Measurements from ENCODE around the gene FALEC.

FALEC gene

DNA sequence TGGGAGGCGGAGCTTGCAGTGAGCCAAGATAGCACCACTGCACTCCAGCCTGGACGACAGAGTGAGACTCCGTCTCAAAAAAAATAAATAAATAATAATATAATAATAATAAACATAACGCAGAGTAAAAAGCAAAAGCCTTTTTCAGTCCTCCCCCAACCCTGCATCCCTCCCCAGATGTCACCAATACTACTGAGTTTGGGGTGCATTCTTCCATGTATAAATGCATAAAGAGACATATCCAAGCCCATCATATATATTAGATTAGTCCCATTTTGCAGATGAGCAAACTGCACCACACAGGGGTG is 32.7 kb downstream of the FALEC start:
- DNase-seq = no peak

- DNase-seq = peak; percentile 28
Observed at GRCh38 chr1:150548632-150549495, 33.3 kb downstream of the FALEC start, which contains the start of gene ADAMTSL4. Gene ADAMTSL4 (plus strand): TSS chr1:150549408. CDS start chr1:150552289, 2,881 bp downstream.

DNA sequence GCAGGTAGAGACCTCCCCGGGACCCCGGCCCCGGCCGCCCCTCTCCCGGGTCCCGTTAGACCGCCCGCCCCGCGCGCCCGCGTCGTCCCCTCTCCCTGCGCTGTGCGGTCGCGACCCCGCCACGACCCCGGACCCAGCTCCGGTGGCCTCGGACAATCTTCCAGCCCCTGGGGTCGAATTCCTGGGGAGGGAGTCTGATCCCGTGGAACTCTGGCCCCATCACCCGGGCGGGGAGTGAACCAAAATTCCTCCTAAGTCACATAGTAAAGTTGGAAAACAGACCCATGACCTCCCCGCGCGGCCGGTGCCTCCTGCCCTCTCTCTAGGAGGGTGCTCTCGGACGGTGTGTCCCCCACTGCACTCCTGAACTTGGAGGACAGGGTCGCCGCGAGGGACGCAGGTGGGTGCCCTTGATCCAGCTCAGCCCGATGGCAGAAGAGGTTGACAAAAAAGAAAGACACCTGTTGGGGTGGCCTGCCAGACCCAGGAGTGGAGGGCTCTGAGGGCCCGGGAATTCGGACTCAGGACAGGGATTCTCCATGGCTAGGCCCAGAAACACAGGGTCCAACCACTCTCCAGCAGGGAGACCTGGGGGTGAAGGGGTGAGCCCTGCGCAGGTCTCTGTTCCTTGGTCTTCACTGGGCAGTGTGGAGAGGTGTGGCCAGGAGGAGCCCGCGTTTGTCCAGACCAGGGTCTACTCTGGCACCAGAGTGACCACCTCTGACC is 34.1 kb downstream of the FALEC start:
- no peak for DNase-seq

GRCh38 chr1:150550222-150551050 is 34.9 kb downstream of the FALEC start:
- no peak for DNase-seq

DNA sequence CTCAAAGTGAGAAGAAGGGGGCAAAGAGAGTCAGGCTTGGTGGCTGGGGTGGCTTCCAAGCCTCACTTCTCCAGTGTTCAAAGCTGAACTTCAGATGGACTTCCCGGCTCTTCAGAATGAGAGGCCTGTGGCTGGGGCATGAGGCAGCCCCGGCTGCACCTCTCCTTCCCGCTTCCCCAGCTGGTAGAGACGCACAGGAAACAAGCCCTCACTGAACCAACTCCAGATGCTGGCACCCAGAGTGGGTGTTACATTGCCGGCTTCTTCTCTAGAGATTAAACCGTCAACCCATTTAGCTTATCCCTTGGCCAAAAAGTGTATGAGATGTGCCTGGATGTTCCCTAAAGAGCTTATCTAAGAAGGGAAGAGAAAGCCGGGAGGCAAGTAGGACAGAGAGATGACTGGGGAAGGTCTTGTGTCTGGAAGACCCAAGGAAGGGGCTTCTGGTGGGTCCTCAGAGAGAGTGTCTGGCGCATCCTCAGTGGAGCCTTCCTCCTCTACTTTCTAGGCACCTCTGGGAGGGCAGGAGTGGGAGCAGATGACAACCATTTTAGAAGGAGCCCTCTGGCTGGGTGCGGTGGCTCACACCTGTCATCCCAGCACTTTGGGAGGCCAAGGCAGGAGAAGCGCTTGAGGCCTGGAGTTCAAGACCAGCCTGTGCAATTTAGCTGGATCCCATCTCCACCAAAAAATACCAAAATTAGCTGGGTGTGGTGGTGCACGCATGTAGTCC is 35.7 kb downstream of the FALEC start:
- DNase-seq = no peak

DNA sequence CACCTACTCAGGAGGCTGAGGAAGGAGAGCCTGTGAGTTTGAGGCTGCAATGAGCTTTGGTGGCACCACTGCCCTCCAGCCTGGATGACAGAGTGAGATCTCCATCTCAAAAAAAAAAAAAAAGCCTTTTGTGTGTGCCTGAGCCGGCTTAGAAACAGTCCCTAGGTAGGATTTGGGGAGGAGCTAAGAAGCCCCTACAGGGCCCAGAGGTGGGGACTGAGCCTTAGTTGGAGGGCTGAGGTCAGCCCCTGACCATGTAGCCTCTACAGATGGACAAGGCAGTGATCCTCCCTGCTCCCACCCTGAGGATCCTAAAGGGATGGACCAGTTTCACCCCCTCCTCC is 36.2 kb downstream of the FALEC start:
- DNase-seq = no peak

DNA sequence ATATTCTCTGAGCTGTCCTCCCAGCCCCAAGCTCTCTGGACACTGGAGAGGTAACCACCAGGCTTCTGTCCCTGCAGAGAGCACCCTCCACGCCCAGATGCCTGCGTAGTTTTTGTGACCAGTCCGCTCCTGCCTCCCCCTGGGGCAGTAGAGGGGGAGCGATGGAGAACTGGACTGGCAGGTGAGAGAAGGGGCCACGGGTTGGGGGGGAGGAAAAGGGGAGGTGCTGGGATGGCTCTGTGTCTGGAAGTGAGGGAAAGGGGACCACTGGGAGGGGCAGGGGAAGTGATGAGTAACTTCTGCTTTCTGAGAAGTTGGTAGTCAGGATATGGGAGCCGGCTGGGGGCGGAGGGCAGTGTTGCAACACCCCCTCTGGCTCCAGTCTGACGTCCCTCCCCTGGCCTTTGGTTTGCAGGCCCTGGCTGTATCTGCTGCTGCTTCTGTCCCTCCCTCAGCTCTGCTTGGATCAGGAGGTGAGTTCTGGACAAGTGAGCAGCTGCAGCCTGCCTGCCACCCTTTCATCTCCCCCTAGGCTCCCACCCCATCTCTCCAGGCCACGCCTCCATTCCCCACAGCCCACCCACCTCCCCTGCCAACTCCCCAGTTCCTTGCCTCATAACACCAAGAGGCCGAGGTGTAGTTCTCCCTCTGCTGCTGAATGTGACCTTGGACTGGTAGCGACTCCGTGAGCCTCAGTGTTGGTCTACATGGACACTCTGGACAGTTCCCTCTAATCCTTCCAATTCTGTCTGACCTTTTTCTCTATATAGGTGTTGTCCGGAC is 36.8 kb downstream of the FALEC start:
- DNase-seq = peak; percentile 38

DNA sequence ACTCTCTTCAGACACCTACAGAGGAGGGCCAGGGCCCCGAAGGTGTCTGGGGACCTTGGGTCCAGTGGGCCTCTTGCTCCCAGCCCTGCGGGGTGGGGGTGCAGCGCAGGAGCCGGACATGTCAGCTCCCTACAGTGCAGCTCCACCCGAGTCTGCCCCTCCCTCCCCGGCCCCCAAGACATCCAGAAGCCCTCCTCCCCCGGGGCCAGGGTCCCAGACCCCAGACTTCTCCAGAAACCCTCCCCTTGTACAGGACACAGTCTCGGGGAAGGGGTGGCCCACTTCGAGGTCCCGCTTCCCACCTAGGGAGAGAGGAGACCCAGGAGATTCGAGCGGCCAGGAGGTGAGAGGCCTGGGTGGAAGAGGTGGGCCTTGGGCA is 37.3 kb downstream of the FALEC start:
- no peak for DNase-seq

DNA sequence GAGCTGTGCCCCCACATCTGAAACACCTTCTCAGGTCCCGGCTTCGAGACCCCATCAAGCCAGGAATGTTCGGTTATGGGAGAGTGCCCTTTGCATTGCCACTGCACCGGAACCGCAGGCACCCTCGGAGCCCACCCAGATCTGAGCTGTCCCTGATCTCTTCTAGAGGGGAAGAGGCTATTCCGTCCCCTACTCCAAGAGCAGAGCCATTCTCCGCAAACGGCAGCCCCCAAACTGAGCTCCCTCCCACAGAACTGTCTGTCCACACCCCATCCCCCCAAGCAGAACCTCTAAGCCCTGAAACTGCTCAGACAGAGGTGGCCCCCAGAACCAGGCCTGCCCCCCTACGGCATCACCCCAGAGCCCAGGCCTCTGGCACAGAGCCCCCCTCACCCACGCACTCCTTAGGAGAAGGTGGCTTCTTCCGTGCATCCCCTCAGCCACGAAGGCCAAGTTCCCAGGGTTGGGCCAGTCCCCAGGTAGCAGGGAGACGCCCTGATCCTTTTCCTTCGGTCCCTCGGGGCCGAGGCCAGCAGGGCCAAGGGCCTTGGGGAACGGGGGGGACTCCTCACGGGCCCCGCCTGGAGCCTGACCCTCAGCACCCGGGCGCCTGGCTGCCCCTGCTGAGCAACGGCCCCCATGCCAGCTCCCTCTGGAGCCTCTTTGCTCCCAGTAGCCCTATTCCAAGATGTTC is 38.0 kb downstream of the FALEC start:
- no peak for DNase-seq

DNA sequence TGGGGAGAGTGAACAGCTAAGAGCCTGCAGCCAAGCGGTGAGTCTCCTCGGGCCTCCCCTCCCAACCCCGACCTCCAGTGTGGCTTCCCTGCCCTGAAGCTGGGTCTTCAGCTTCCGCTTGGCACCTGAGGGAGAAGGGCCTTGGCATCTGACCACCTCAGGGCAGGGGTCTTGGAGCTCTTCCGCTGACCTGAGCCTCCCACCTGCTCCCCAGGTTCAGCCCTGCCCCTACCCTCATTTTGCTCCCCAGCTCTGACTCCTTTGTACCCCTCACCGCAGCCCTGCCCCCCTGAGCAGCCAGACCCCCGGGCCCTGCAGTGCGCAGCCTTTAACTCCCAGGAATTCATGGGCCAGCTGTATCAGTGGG is 38.5 kb downstream of the FALEC start:
- no peak for DNase-seq

GRCh38 chr1:150555198-150555970 is 39.8 kb downstream of the FALEC start:
- no peak for DNase-seq

- no peak for DNase-seq
Observed at GRCh38 chr1:150555971-150556865, 40.7 kb downstream of the FALEC start.

GRCh38 chr1:150557065-150557600 is 41.6 kb downstream of the FALEC start:
- no peak for DNase-seq

GRCh38 chr1:150557813-150558212 is 42.3 kb downstream of the FALEC start:
- no peak for DNase-seq

DNA sequence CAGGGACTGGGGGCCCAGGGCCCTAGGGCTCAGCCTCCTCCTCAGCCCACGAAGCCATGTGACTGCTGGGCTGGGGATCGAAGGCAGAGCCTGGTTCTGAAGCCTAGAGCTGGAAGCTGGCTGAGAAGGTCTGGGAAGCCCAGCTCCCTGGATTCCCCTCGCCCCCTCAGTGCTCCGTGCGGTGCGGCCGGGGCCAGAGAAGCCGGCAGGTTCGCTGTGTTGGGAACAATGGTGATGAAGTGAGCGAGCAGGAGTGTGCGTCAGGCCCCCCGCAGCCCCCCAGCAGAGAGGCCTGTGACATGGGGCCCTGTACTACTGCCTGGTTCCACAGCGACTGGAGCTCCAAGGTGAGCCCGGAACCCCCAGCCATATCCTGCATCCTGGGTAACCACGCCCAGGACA is 42.8 kb downstream of the FALEC start:
- no peak for DNase-seq

DNA sequence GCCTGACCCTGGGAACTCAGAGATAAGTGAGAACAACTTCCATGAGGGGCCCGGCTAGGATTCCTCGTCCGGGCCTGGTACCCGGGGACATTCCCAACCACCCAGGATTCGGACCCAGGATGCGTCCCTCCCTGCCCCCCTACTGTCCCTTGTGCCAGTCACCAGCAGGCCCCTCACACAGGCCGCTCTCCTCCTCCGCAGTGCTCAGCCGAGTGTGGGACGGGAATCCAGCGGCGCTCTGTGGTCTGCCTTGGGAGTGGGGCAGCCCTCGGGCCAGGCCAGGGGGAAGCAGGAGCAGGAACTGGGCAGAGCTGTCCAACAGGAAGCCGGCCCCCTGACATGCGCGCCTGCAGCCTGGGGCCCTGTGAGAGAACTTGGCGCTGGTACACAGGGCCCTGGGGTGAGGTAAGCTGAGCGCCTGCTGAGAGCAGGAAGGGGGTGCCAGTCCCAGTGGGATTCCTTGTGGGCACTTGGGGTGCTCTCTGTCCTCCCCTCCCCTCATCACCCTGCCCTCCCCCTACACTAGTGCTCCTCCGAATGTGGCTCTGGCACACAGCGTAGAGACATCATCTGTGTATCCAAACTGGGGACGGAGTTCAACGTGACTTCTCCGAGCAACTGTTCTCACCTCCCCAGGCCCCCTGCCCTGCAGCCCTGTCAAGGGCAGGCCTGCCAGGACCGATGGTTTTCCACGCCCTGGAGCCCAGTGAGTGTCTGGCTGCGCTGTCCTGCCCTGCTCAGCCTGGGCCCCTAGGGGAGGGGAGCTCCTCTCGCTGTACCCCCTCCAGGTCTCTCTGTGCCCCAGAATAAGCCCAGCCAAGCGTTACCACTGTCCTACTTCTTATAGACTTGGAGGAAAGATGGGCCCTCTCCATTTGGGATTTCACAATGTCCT is 43.5 kb downstream of the FALEC start:
- DNase-seq = peak; percentile 24

- DNase-seq = no peak
Observed at GRCh38 chr1:150559656-150560010, 44.1 kb downstream of the FALEC start.

DNA sequence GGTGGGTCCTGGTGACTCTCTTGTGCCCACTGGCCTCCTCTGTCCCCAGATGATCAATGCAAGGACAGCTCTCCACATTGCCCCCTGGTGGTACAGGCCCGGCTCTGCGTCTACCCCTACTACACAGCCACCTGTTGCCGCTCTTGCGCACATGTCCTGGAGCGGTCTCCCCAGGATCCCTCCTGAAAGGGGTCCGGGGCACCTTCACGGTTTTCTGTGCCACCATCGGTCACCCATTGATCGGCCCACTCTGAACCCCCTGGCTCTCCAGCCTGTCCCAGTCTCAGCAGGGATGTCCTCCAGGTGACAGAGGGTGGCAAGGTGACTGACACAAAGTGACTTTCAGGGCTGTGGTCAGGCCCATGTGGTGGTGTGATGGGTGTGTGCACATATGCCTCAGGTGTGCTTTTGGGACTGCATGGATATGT is 44.5 kb downstream of the FALEC start:
- no peak for DNase-seq

Data from kidney glomerular epithelial cell (primary cell).